Upper lobe of left lung (tissue), 6 donors: ENCODE data around the gene ARHGAP40. TPM values are rescaled to one million over a fixed set of nuclear protein-coding genes. Genes with fewer than 3 reads are reported as not detected.

Experiments used
- ATAC-seq, 2 donors: fragments of 200-7000 bp; cut with Tn5 transposase; one replicate each; pipeline ENCODE4 v1.9.1; 2022; ENCODE audit warnings: mild to moderate bottlenecking in 2 of 2, moderate library complexity in 2 of 2; ENCODE audit not compliant: low FRiP score in 2 of 2
- DNase-seq, 2 donors: peaks; one replicate each; pipeline ENCODE4 v3.0.0-alpha.2; 2019 to 2020
- H3K27ac ChIP-seq, 4 donors: fragments of 200-600 bp; sonication (generic); one replicate each; pipeline ENCODE4 v1.5.1; 2016 to 2019
- H3K27me3 ChIP-seq, 4 donors: fragments of 200-600 bp; sonication (generic); one replicate each; pipeline ENCODE4 v1.5.1; 2017 to 2019
- H3K36me3 ChIP-seq, 4 donors: fragments of 200-600 bp; sonication (generic); one replicate each; pipeline ENCODE4 v1.5.1; 2016 to 2019
- H3K4me1 ChIP-seq, 4 donors: fragments of 200-600 bp; sonication (generic); one replicate each; pipeline ENCODE4 v1.5.1; 2018 to 2019
- H3K4me3 ChIP-seq, 4 donors: fragments of 200-600 bp; sonication (generic); one replicate each; pipeline ENCODE4 v1.5.1; 2017 to 2019; ENCODE audit warnings: mild to moderate bottlenecking in 2 of 4, moderate library complexity in 1 of 4
- H3K9me3 ChIP-seq, 4 donors: fragments of 200-600 bp; sonication (generic); one replicate each; pipeline ENCODE4 v1.5.1; 2018 to 2019
- CTCF ChIP-seq, 6 experiments: fragments of 450-650 bp in 4 of 6; fragments of 200-600 bp in 2 of 6; sonication (generic) in 2 of 6; IDR thresholded peaks; one replicate each; pipeline ENCODE4 v1.5.1; 2016 to 2019; ENCODE audit warnings: antibody characterized with exemption in 6 of 6
- EP300 ChIP-seq, 4 donors: sonication (generic); formaldehyde crosslinking; IDR thresholded peaks; one replicate each; pipeline ENCODE4 v1.5.1; 2017; ENCODE audit warnings: antibody characterized with exemption in 4 of 4, control low read depth in 2 of 4
- POLR2A ChIP-seq, 4 donors: fragments of 450-650 bp; IDR thresholded peaks; one replicate each; pipeline ENCODE4 v1.5.1; 2016 to 2017; ENCODE audit warnings: antibody characterized with exemption in 4 of 4, mild to moderate bottlenecking in 2 of 4
- POLR2AphosphoS5 ChIP-seq, 2 donors: sonication (generic); formaldehyde crosslinking; IDR thresholded peaks; one replicate each; pipeline ENCODE4 v1.5.1; 2017; ENCODE audit warnings: antibody characterized with exemption in 2 of 2
- WGBS, 2 donors: methylation state at CpG; one replicate each; pipeline ENCODE4 v1.1.5; 2017 to 2018; 5-methylcytosine and 5-hydroxymethylcytosine counted together
- total RNA-seq, 6 donors: library from RNA; depleted of rRNA in 4 of 6; stranded (reverse); fragments of >200 nt in 4 of 6; gene quantifications; one replicate each; pipeline versions ENCODE4 v1.1.0 to v1.2.1, GENCODE V29; 2016 to 2021
- donor health status: DM: no; HTN: no; CAD: no; lungs with moderate emphysema.
- donor health status: DM: no; HTN: yes; CAD: no; lungs with severe emphysema.

ARHGAP40 gene
- total RNA-seq, 6 donors from 2014 or later, result 0.29 to 22.0 (median 0.52) TPM

GRCh38 chr20:38651562-38651961 is 50.0 kb downstream of the ARHGAP40 start:
- DNase-seq, result no peak
- H3K4me1 ChIP-seq, result peaks cover 0 to 1% (median under 1%) of the 10 kb centered on the region in 4 donors
- H3K27ac ChIP-seq, result no peak overlapping the region
- TF ChIP-seq POLR2AphosphoS5 (IDR thresholded peaks at IDR 0.05) (no peak), EP300 (IDR thresholded peaks at IDR 0.05) (no peak), CTCF (IDR thresholded peaks at IDR 0.05) (no peak), POLR2A (IDR thresholded peaks at IDR 0.05) (no peak)
- H3K4me3 ChIP-seq, result no peak overlapping the region
- ATAC-seq, result no peak
- peaks cover 0 to 14% (median 0%) of the 10 kb centered on the region in 4 donors for H3K27me3 ChIP-seq
- no peaks in the 10 kb centered on the region for H3K36me3 ChIP-seq
- 88 to 96% methylated on average over 6 of the region's 6 CpGs for WGBS, 2 donors
- no peaks in the 10 kb centered on the region for H3K9me3 ChIP-seq

GRCh38 chr20:38652995-38653394 is 51.4 kb downstream of the ARHGAP40 start:
- TF ChIP-seq POLR2A (IDR thresholded peaks at IDR 0.05) (no peak), POLR2AphosphoS5 (IDR thresholded peaks at IDR 0.05) (no peak), EP300 (IDR thresholded peaks at IDR 0.05) (no peak), CTCF (IDR thresholded peaks at IDR 0.05) (no peak)
- Histone ChIP-seq H3K9me3 (no peaks in the 10 kb centered on the region), H3K27me3 (peaks cover 0 to 14% (median 0%) of the 10 kb centered on the region in 4 donors), H3K36me3 (no peaks in the 10 kb centered on the region), H3K4me3 (no peak overlapping the region), H3K27ac (no peak overlapping the region), H3K4me1 (no peaks in the 10 kb centered on the region)
- no peak for ATAC-seq
- WGBS, 2 donors, result 88 to 90% methylated on average over 2 of the region's 2 CpGs
- DNase-seq, result no peak

- H3K4me3 ChIP-seq, result no peak overlapping the region
- TF ChIP-seq EP300 (IDR thresholded peaks at IDR 0.05) (no peak), POLR2A (IDR thresholded peaks at IDR 0.05) (no peak), CTCF (IDR thresholded peaks at IDR 0.05) (no peak), POLR2AphosphoS5 (IDR thresholded peaks at IDR 0.05) (no peak)
- no peak overlapping the region for H3K27ac ChIP-seq
- no peaks in the 10 kb centered on the region for H3K36me3 ChIP-seq
- DNase-seq (no peak), ATAC-seq (no peak)
- no peaks in the 10 kb centered on the region for H3K4me1 ChIP-seq
- peaks cover 0 to 8% (median 0%) of the 10 kb centered on the region in 4 donors for H3K27me3 ChIP-seq
- H3K9me3 ChIP-seq, result no peaks in the 10 kb centered on the region
- 76 to 86% methylated on average over 4 to 5 of the region's 5 CpGs for WGBS, 2 donors
Observed at GRCh38 chr20:38657390-38657789, 55.8 kb downstream of the ARHGAP40 start.

- ATAC-seq (no peak), DNase-seq (no peak)
- TF ChIP-seq POLR2AphosphoS5 (IDR thresholded peaks at IDR 0.05) (no peak), CTCF (IDR thresholded peaks at IDR 0.05) (peak; percentile 41 to 62 (median 54)), EP300 (IDR thresholded peaks at IDR 0.05) (no peak), POLR2A (IDR thresholded peaks at IDR 0.05) (no peak)
- Histone ChIP-seq H3K4me1 (no peaks in the 10 kb centered on the region), H3K27me3 (peaks cover 0 to 8% (median 0%) of the 10 kb centered on the region in 4 donors), H3K9me3 (peaks cover 0 to under 1% (median 0%) of the 10 kb centered on the region in 4 donors), H3K4me3 (no peak overlapping the region), H3K27ac (no peak overlapping the region), H3K36me3 (no peaks in the 10 kb centered on the region)
- WGBS, 2 donors, result 11 to 15% methylated on average over 10 of the region's 10 CpGs
Observed at GRCh38 chr20:38658879-38659596, 57.4 kb downstream of the ARHGAP40 start.

- H3K4me3 ChIP-seq, result no peak overlapping the region
- H3K9me3 ChIP-seq, result peaks cover 0 to 4% (median 0%) of the 10 kb centered on the region in 4 donors
- H3K27me3 ChIP-seq, result peaks cover 0 to 8% (median 0%) of the 10 kb centered on the region in 4 donors
- 72 to 75% methylated on average over 4 of the region's 4 CpGs for WGBS, 2 donors
- ATAC-seq, result no peak
- no peak for TF ChIP-seq POLR2A (IDR thresholded peaks at IDR 0.05)
- no peak for TF ChIP-seq EP300 (IDR thresholded peaks at IDR 0.05)
- TF ChIP-seq POLR2AphosphoS5 (IDR thresholded peaks at IDR 0.05), result no peak
- no peak for TF ChIP-seq CTCF (IDR thresholded peaks at IDR 0.05)
- DNase-seq, result no peak
- no peak overlapping the region for H3K27ac ChIP-seq
- H3K4me1 ChIP-seq, result no peaks in the 10 kb centered on the region
- H3K36me3 ChIP-seq, result no peaks in the 10 kb centered on the region
Observed at GRCh38 chr20:38659597-38659880, 57.9 kb downstream of the ARHGAP40 start.
